ENCODE data around the gene TADA2B.

The TADA2B gene, protein sequence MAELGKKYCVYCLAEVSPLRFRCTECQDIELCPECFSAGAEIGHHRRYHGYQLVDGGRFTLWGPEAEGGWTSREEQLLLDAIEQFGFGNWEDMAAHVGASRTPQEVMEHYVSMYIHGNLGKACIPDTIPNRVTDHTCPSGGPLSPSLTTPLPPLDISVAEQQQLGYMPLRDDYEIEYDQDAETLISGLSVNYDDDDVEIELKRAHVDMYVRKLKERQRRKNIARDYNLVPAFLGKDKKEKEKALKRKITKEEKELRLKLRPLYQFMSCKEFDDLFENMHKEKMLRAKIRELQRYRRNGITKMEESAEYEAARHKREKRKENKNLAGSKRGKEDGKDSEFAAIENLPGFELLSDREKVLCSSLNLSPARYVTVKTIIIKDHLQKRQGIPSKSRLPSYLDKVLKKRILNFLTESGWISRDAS

DNA sequence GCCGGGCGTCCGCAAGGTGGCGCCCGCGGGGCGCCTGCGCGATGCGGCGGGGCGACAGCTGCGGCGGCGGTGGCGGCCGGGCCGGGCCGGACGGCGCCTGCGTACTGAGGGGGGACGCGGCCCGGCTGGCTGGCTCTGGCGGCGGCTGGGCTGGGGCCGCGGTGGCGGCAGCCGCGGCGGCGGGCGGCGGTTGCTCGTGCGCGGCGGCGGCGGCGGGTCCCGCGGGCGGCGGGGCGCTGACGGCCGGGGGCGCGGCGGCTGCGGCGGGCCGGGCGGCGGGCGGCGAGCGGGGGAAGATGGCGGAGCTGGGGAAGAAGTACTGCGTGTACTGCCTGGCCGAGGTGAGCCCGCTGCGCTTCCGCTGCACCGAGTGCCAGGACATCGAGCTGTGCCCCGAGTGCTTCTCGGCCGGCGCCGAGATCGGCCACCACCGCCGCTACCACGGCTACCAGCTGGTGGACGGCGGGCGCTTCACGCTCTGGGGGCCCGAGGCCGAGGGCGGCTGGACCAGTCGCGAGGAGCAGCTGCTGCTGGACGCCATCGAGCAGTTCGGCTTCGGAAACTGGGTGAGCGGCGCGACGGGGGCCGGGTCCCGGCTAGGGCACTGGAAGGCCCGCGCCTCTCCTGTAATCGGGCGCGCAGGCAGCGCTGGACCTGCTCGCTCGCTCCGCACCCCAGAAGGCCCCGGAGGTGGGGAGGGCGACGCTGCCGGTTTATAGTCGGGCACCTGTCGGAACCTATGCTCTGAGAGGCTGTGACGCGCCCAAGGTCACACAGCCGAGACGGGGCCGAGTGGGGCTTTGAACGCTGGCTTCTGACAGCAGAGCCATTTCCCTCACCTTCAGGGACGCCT is at the start of gene TADA2B:
Gene TADA2B (plus strand): TSS at position 89 of the 853 bp plus-strand sequence. CDS start 208 bp downstream, at position 297.
- Mint-ChIP-seq H3K4me1 (peaks cover 39% of the 10 kb centered on the region), H3K27ac (peak within 1 kb of the TSS; percentile 65), H3K9me3 (no peaks in the 10 kb centered on the region), H3K27me3 (peaks cover 4% of the 10 kb centered on the region), H3K4me3 (peak within 1 kb of the TSS; percentile 85), H3K36me3 (ENCODE audit: low read depth) (no peaks in the 10 kb centered on the region)
- ATAC-seq (peak; percentile 46), DNase-seq (peak; percentile 52)

GRCh38 chr4:6996481-6996880 is 46.7 kb upstream of the TADA2B start:
- ATAC-seq = no peak
- DNase-seq = no peak
- no peak overlapping the region for H3K27ac Mint-ChIP-seq
- H3K27me3 Mint-ChIP-seq = no peaks in the 10 kb centered on the region
- H3K4me3 Mint-ChIP-seq = no peak overlapping the region
- H3K9me3 Mint-ChIP-seq = no peaks in the 10 kb centered on the region
- H3K36me3 Mint-ChIP-seq (ENCODE audit: low read depth) = peaks cover 38% of the 10 kb centered on the region
- H3K4me1 Mint-ChIP-seq = peaks cover 16% of the 10 kb centered on the region

DNA sequence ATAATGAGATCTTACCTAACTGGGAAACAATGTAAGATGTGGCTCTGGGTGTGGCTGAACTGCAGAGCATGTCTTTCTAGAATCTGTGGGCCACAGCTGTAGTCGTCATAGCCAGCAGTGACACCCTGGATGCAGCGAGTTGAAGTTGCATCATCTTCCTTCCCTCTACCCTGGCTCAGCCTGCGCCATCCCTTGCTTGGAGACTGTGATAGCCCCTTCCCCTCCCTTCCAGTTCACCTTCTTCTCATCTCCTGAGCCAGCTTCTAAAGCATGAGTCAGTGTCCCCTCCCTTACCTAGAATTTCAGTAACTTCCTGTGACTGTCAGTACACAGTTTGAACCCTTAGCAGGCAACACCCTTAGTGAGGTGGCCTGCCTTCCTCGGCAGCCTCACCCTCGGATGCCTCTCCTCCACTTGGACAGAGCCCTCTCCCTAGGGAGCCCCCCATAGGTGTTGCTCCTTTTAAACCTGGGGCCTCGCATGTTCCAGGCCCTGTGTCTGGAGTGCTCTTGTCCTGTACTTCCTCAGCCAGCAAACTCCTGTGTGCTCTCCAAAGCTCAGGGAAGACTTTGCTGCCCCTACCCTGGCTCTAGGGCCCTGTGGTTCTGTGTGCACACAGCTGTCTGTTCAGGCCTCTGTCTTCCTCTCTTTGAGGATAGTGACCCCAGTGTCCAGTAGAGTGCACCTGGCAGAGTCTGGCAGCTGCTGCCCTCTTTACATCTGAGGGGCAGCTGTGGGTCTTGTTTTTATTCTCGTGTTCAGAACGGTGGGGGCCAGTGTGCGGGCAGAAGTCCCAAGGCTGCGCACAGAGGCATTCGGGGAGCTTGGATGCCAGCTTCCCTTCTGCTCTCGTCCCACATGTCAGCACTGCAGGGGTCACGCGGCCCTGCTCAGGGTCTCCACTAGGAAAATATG is 43.7 kb upstream of the TADA2B start:
- DNase-seq (no peak), ATAC-seq (no peak)
- no peaks in the 10 kb centered on the region for H3K9me3 Mint-ChIP-seq
- H3K4me3 Mint-ChIP-seq = no peak overlapping the region
- no peaks in the 10 kb centered on the region for H3K27me3 Mint-ChIP-seq
- H3K36me3 Mint-ChIP-seq (ENCODE audit: low read depth) = peaks cover 47% of the 10 kb centered on the region
- peaks cover 3% of the 10 kb centered on the region for H3K4me1 Mint-ChIP-seq
- H3K27ac Mint-ChIP-seq = peak overlapping the region; percentile 37

DNA sequence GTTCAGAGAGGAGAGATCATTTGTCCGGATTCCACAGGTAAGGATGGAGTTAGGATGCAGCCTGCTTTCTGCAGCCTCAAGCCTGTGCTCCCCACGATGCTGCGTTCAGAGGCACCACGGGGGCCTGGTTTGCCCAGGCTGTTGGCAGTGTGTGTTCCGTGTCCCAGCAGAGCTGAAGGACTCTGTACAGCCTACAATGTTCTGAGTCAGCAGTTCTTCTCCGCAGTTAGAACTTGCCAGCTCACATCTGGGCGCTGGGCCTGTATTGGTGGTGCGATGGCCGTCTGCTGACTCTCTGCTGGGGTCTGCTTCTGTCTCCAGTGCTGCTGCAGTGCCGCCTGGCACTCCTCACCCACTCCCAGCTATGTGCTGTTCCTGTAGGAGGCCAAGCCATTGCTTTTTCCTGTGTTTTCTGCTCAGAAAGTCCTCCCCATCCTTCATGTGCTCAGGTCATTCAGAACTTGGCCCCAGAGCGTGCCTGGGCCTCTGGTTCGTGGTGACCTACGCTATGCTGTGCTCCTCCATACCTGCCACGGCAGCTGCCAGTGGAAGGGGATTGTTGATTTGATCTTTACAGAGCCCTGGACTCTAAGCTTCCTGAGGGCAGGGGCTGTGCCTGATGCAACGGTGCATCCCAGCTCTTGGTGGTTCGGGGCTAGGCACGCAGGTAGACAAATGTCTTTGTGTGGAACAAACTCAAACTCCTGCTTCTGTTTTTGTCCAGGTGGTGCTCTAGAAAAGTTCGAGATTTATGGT is 42.6 kb upstream of the TADA2B start:
- DNase-seq = no peak
- H3K4me3 Mint-ChIP-seq = no peak overlapping the region
- no peaks in the 10 kb centered on the region for H3K9me3 Mint-ChIP-seq
- no peaks in the 10 kb centered on the region for H3K27me3 Mint-ChIP-seq
- peaks cover 3% of the 10 kb centered on the region for H3K4me1 Mint-ChIP-seq
- H3K36me3 Mint-ChIP-seq (ENCODE audit: low read depth) = peaks cover 41% of the 10 kb centered on the region
- no peak overlapping the region for H3K27ac Mint-ChIP-seq
- ATAC-seq = no peak

DNA sequence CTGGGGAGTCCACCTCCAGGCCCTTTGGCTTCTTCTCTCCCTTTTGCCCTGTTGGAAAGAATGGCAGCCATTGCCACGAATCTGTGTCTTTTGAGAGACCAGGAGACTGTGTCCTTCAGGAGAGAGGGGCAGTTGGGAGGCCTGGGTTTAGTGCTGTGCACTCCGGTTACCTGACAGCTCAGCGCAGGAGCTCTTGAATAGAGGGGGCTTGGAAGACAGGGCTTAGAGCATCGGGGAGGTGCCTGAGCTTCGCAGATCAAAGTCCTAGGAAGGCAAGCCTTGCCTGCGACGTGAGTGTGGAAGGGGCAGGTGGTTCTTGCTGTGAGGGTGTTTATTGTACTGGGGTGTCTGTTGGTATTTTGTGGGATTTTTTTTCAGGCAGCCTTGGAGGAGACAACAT is 41.9 kb upstream of the TADA2B start:
- ATAC-seq (no peak), DNase-seq (no peak)
- no peaks in the 10 kb centered on the region for H3K27me3 Mint-ChIP-seq
- H3K27ac Mint-ChIP-seq = no peak overlapping the region
- peaks cover 39% of the 10 kb centered on the region for H3K36me3 Mint-ChIP-seq (ENCODE audit: low read depth)
- no peaks in the 10 kb centered on the region for H3K9me3 Mint-ChIP-seq
- peaks cover 3% of the 10 kb centered on the region for H3K4me1 Mint-ChIP-seq
- H3K4me3 Mint-ChIP-seq = no peak overlapping the region

DNA sequence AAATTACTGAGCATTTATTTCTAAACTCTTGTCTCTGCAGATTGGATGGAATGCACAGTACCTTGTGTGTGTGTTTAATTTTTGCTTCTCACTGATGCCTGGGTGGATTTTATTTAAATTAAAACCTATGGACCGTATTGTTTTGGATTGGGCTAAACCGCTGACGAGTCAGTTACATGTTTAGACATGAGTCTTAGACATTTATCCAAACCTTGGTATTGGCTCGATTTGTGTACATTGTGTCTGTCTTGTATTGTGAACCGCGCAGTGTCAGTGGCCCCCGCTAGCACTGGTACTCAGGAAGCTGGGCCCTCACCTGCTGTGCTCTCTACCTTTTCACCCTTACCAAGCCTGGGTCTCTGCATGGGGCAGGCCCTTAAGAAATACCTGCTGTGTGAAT is 40.8 kb upstream of the TADA2B start:
- no peak for DNase-seq
- no peak overlapping the region for H3K27ac Mint-ChIP-seq
- H3K27me3 Mint-ChIP-seq = no peaks in the 10 kb centered on the region
- H3K36me3 Mint-ChIP-seq (ENCODE audit: low read depth) = peaks cover 40% of the 10 kb centered on the region
- H3K9me3 Mint-ChIP-seq = no peaks in the 10 kb centered on the region
- no peak for ATAC-seq
- H3K4me3 Mint-ChIP-seq = no peak overlapping the region
- H3K4me1 Mint-ChIP-seq = peaks cover 3% of the 10 kb centered on the region

- ATAC-seq = no peak
- Mint-ChIP-seq H3K9me3 (no peaks in the 10 kb centered on the region), H3K4me1 (peaks cover 3% of the 10 kb centered on the region), H3K27me3 (no peaks in the 10 kb centered on the region), H3K4me3 (no peak overlapping the region), H3K36me3 (ENCODE audit: low read depth) (peaks cover 40% of the 10 kb centered on the region), H3K27ac (no peak overlapping the region)
- DNase-seq = no peak
Measured at GRCh38 chr4:7003176-7003878, 39.8 kb upstream of the TADA2B start.

DNA sequence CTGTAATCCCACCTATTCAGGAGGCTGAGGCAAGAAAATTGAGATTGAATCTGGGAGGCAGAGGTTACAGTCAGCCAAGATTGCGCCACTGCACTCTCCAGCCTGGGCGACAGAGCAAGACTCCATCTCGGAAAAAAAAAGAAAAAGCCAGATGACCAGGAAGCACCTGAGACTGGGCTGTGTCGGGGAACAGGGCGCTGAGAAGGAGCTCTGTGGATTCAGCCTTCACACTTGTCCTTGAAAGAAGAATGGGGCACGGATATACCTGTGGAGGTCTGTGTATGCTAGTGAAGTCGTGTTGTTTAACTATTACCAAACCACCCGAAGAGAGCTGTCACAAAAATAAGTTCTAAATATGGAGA is 39.3 kb upstream of the TADA2B start:
- no peak for ATAC-seq
- DNase-seq = no peak
- Mint-ChIP-seq H3K4me3 (no peak overlapping the region), H3K9me3 (no peaks in the 10 kb centered on the region), H3K36me3 (ENCODE audit: low read depth) (peaks cover 42% of the 10 kb centered on the region), H3K4me1 (peaks cover 3% of the 10 kb centered on the region), H3K27ac (no peak overlapping the region), H3K27me3 (no peaks in the 10 kb centered on the region)

GRCh38 chr4:7004331-7004730 is 38.8 kb upstream of the TADA2B start:
- no peaks in the 10 kb centered on the region for H3K9me3 Mint-ChIP-seq
- no peak overlapping the region for H3K4me3 Mint-ChIP-seq
- no peak for DNase-seq
- H3K4me1 Mint-ChIP-seq = peaks cover under 1% of the 10 kb centered on the region
- H3K36me3 Mint-ChIP-seq (ENCODE audit: low read depth) = peaks cover 42% of the 10 kb centered on the region
- H3K27ac Mint-ChIP-seq = no peak overlapping the region
- no peak for ATAC-seq
- H3K27me3 Mint-ChIP-seq = no peaks in the 10 kb centered on the region

GRCh38 chr4:7005571-7005970 is 37.6 kb upstream of the TADA2B start:
- H3K36me3 Mint-ChIP-seq (ENCODE audit: low read depth) = peaks cover 35% of the 10 kb centered on the region
- DNase-seq (no peak), ATAC-seq (no peak)
- H3K4me3 Mint-ChIP-seq = no peak overlapping the region
- no peak overlapping the region for H3K27ac Mint-ChIP-seq
- no peaks in the 10 kb centered on the region for H3K27me3 Mint-ChIP-seq
- no peaks in the 10 kb centered on the region for H3K9me3 Mint-ChIP-seq
- H3K4me1 Mint-ChIP-seq = no peaks in the 10 kb centered on the region

DNA sequence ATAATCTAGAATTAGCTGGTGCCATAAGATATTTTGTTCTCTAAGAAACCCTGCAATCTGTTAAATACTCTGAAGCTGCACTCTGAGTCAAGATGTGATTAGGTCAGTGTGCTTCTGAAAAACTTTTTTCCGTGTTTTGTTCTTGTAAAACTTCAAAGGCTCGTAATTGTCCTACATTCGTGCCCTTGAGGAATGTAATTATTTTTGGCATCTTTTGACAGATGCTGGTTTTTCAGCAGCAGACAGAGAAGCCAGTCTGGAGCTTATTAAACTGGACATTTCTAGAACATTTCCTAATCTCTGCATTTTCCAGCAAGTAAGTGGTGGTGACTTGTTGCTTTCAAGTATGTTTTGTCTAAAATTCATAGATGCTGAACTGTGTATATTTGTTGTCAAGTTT is 36.8 kb upstream of the TADA2B start:
- no peak overlapping the region for H3K27ac Mint-ChIP-seq
- no peaks in the 10 kb centered on the region for H3K9me3 Mint-ChIP-seq
- no peaks in the 10 kb centered on the region for H3K4me1 Mint-ChIP-seq
- ATAC-seq = no peak
- no peaks in the 10 kb centered on the region for H3K27me3 Mint-ChIP-seq
- no peak for DNase-seq
- no peak overlapping the region for H3K4me3 Mint-ChIP-seq
- peaks cover 30% of the 10 kb centered on the region for H3K36me3 Mint-ChIP-seq (ENCODE audit: low read depth)

- Mint-ChIP-seq H3K4me3 (no peak overlapping the region), H3K36me3 (ENCODE audit: low read depth) (peaks cover 25% of the 10 kb centered on the region), H3K27ac (no peak overlapping the region)
Measured at GRCh38 chr4:7007142-7007907, 35.8 kb upstream of the TADA2B start.

DNA sequence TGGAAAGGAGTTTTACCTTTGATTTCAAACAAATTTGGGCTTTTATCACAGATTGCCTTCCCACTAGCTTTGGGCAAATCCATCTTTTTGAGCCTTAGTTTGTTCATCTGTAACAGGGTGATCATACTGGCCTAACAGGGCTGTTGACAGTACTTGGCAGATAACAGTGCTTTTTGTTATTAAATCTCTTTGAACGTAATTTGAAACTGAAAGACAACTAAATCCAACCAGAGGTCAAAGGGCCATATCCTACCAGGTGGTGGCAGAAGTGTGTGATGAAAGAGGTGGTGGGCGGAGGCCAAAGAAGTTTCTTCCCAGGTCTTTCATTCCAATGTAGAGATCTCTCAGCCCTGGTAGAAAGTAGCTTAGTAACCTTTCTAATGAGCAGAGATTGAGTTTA is 35.2 kb upstream of the TADA2B start:
- peaks cover 25% of the 10 kb centered on the region for H3K36me3 Mint-ChIP-seq (ENCODE audit: low read depth)
- H3K9me3 Mint-ChIP-seq = no peaks in the 10 kb centered on the region
- no peak overlapping the region for H3K4me3 Mint-ChIP-seq
- H3K27me3 Mint-ChIP-seq = no peaks in the 10 kb centered on the region
- H3K27ac Mint-ChIP-seq = no peak overlapping the region
- ATAC-seq = no peak
- DNase-seq = no peak
- H3K4me1 Mint-ChIP-seq = no peaks in the 10 kb centered on the region

More at GRCh38 chr4:7007142-7007907, 35.8 kb upstream of the TADA2B start:
- Mint-ChIP-seq H3K4me1 (no peaks in the 10 kb centered on the region), H3K9me3 (no peaks in the 10 kb centered on the region), H3K27me3 (no peaks in the 10 kb centered on the region)
- DNase-seq (no peak), ATAC-seq (no peak)
